Gastroesophageal sphincter (tissue), 4 donors: Measurements from ENCODE around the gene NELL1. TPM values are rescaled to one million over a fixed set of nuclear protein-coding genes. Genes with fewer than 3 reads are reported as not detected.

ENCODE experiments used
- ATAC-seq: fragments of 150-250 bp; one replicate; pipeline ENCODE4 v1.9.1; 2016; ENCODE audit warnings: mild to moderate bottlenecking, moderate library complexity
- H3K27ac ChIP-seq, 4 donors: fragments of 200-600 bp; sonication (generic) in 3 of 4; 1 replicate in 3 of 4; 2 replicates in 1 of 4; pipeline ENCODE4 v1.5.1; 2016 to 2019
- H3K27me3 ChIP-seq: fragments of 200-600 bp; sonication (generic); one replicate; pipeline ENCODE4 v1.5.1; 2019
- H3K36me3 ChIP-seq, 2 donors: fragments of 200-600 bp; sonication (generic); one replicate each; pipeline ENCODE4 v1.5.1; 2019; ENCODE audit warnings: control low read depth in 1 of 2
- H3K4me1 ChIP-seq, 3 donors: fragments of 200-600 bp; sonication (generic); 1 replicate in 2 of 3; 2 replicates in 1 of 3; pipeline ENCODE4 v1.5.1; 2016 to 2019; ENCODE audit warnings: control low read depth in 2 of 3
- H3K4me3 ChIP-seq, 2 donors: fragments of 200-600 bp; sonication (generic); one replicate each; pipeline ENCODE4 v1.5.1; 2019; ENCODE audit warnings: mild to moderate bottlenecking in 1 of 2, moderate library complexity in 1 of 2
- H3K9me3 ChIP-seq, 3 donors: fragments of 200-600 bp; sonication (generic); one replicate each; pipeline ENCODE4 v1.5.1; 2017 to 2019; ENCODE audit warnings: control low read depth in 2 of 3
- EP300 ChIP-seq: sonication (generic); formaldehyde crosslinking; IDR thresholded peaks from one replicate; pipeline ENCODE4 v1.6.1; 2017; ENCODE audit warnings: antibody characterized with exemption, mild to moderate bottlenecking
- POLR2A ChIP-seq, 2 donors: fragments of 450-650 bp; IDR thresholded peaks; one replicate each; pipeline ENCODE4 v1.6.1; 2017; ENCODE audit warnings: antibody characterized with exemption in 2 of 2, mild to moderate bottlenecking in 2 of 2, moderate library complexity in 1 of 2
- POLR2AphosphoS5 ChIP-seq: sonication (generic); formaldehyde crosslinking; IDR thresholded peaks from one replicate; pipeline ENCODE4 v1.6.1; 2017; ENCODE audit warnings: antibody characterized with exemption
- WGBS, 2 donors: methylation state at CpG; one replicate each; pipeline ENCODE4 v1.1.5; 2018; ENCODE audit warnings: low coverage in 1 of 2; 5-methylcytosine and 5-hydroxymethylcytosine counted together
- total RNA-seq, 4 donors: library from RNA; depleted of rRNA; stranded (reverse); fragments of >200 nt; gene quantifications; one replicate each; pipeline ENCODE4 v1.1.0, GENCODE V29; 2016
- TF ChIP-seq, protein P1 (sequence below), 4 experiments: fragments of 200-600 bp in 2 of 4; fragments of 450-650 bp in 2 of 4; sonication (generic) in 1 of 4; IDR thresholded peaks; one replicate each; pipeline ENCODE4 v1.5.1; 2017 to 2019; ENCODE audit warnings: antibody characterized with exemption in 4 of 4, mild to moderate bottlenecking in 2 of 4, moderate library complexity in 2 of 4

NELL1 gene
- total RNA-seq, 4 donors from 2014 or later, result 0.27 to 3.0 (median 1.5) TPM

DNA sequence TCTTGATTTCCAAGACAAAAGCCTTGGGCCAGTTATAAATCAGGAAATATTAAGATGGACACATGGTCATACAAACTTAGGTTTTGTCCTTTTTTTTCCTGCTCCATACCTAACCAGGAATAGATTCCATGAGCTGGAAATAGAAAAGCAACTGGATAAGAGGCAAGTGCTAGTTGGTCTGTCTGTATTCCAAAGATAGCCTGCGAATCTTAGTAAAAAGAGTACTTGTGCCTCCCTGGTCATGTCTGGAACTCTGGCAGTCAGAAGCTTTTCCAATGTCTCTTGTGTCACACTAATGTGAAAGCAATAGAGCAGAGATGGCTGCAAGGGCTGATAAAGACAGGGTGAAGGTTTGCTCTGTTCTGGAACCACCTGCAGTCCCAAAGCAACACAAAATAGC, 933.3 kb downstream of the NELL1 start:
- TF ChIP-seq POLR2A (IDR thresholded peaks at IDR 0.05) (no peak), POLR2AphosphoS5 (no peak), EP300 (no peak)
- TF ChIP-seq, protein P1, sequence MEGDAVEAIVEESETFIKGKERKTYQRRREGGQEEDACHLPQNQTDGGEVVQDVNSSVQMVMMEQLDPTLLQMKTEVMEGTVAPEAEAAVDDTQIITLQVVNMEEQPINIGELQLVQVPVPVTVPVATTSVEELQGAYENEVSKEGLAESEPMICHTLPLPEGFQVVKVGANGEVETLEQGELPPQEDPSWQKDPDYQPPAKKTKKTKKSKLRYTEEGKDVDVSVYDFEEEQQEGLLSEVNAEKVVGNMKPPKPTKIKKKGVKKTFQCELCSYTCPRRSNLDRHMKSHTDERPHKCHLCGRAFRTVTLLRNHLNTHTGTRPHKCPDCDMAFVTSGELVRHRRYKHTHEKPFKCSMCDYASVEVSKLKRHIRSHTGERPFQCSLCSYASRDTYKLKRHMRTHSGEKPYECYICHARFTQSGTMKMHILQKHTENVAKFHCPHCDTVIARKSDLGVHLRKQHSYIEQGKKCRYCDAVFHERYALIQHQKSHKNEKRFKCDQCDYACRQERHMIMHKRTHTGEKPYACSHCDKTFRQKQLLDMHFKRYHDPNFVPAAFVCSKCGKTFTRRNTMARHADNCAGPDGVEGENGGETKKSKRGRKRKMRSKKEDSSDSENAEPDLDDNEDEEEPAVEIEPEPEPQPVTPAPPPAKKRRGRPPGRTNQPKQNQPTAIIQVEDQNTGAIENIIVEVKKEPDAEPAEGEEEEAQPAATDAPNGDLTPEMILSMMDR (IDR thresholded peaks at IDR 0.05), result no peak
- Histone ChIP-seq H3K27ac (no peak overlapping the region), H3K9me3 (no peaks in the 10 kb centered on the region), H3K4me1 (peaks cover 0 to 7% (median 0%) of the 10 kb centered on the region in 3 donors), H3K4me3 (no peak overlapping the region), H3K27me3 (no peaks in the 10 kb centered on the region), H3K36me3 (no peaks in the 10 kb centered on the region)
- no peak for ATAC-seq
- WGBS, 2 donors, result 38 to 60% methylated on average over 1 of the region's 1 CpG

DNA sequence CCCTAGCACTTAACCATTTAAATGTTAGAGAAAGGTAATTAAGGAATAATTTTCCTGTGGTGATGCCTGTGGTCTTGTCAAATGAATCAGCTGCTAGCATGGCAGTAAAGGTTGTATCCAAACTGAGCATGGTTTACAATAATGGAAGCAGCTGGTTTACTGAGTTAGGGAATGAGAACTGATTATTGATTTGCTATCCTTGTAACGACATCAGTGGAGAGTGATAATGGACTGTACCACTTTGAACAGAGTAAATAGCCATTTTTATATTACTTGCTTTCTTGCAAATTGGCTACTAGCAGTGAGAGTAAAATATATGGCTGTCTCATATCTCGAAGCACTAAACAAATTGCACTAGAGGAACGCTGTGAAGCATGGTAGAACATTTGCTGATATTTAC, 934.5 kb downstream of the NELL1 start:
- Histone ChIP-seq H3K27ac (no peak overlapping the region), H3K4me1 (peaks cover 0 to 7% (median 0%) of the 10 kb centered on the region in 3 donors), H3K4me3 (no peak overlapping the region), H3K9me3 (no peaks in the 10 kb centered on the region), H3K36me3 (no peaks in the 10 kb centered on the region), H3K27me3 (no peaks in the 10 kb centered on the region)
- TF ChIP-seq EP300, result no peak
- TF ChIP-seq POLR2A (IDR thresholded peaks at IDR 0.05), result no peak
- TF ChIP-seq, protein P1 (IDR thresholded peaks at IDR 0.05), result no peak
- TF ChIP-seq POLR2AphosphoS5, result no peak
- 48 to 55% methylated on average over 3 of the region's 3 CpGs for WGBS, 2 donors
- ATAC-seq, result no peak

DNA sequence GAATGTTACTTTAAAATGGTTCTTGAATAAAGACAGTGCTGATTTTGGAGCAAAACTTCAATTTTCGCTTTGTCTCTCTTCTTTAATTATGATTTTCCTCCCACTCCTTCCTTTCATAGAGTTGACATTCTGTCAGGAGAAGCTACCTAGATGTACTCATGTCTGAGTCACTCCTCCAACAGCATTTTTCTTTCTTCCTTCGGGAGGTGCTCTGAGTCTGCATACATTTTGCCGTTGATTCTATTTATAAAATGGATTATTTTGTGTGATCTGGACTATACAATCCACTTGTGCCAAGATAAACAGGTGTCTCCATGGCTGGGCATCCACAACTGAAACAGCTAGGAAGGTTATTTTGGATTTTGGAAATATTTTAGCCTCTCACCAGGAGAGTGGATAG, 935.2 kb downstream of the NELL1 start:
- H3K4me3 ChIP-seq, result no peak overlapping the region
- 31 to 46% methylated on average over 3 of the region's 3 CpGs for WGBS, 2 donors
- no peak for ATAC-seq
- no peak overlapping the region for H3K27ac ChIP-seq
- no peaks in the 10 kb centered on the region for H3K9me3 ChIP-seq
- TF ChIP-seq, protein P1 (IDR thresholded peaks at IDR 0.05), result no peak
- TF ChIP-seq EP300, result no peak
- no peak for TF ChIP-seq POLR2A (IDR thresholded peaks at IDR 0.05)
- no peak for TF ChIP-seq POLR2AphosphoS5
- H3K27me3 ChIP-seq, result no peaks in the 10 kb centered on the region
- H3K4me1 ChIP-seq, result peaks cover 0 to 7% (median 0%) of the 10 kb centered on the region in 3 donors
- H3K36me3 ChIP-seq, result no peaks in the 10 kb centered on the region

DNA sequence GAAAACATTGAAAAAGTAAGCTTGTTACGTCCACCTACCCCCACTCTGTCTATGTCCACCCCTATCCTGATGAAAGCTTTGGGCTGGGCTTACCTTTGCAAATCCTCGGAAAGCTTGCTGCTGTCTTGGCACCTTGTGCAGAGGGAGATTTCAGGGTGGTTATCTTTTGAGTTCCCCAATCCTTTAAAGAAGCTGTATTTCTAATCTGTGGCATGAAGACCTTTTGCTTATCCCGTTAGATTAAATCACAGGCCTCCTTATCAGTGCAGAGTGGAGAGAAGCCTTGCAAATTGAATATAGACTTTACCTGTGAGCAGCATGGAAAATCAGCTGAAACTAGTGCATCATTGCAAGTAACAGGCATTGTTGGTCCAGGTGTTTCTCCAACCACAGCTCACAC, 942.9 kb downstream of the NELL1 start:
- WGBS, 2 donors, result 70 to 71% methylated on average over 2 to 3 of the region's 3 CpGs
- ATAC-seq, result no peak
- H3K9me3 ChIP-seq, result no peaks in the 10 kb centered on the region

DNA sequence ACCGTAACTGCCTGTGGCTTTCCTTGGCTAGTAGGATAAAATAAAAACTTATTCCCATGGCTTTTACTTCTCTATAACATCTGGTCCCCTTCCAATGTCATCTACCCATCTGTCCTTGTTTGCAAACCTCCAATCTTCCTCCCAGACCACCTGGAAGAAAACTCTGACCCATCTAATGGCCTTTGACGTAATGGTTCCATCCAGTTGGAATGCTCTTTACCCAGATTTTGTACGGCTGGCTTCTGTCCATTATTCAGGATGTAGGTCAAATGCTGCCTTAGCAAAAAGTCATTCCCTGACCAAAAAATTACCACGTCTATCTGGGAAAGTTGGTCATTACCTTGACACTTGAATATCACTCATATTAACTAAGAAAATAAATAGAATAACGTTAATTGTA, 945.6 kb downstream of the NELL1 start:
- Histone ChIP-seq H3K36me3 (no peaks in the 10 kb centered on the region), H3K9me3 (no peaks in the 10 kb centered on the region), H3K4me3 (no peak overlapping the region), H3K4me1 (no peaks in the 10 kb centered on the region), H3K27me3 (no peaks in the 10 kb centered on the region), H3K27ac (no peak overlapping the region)
- WGBS, 2 donors, result 60 to 61% methylated on average over 5 of the region's 5 CpGs
- TF ChIP-seq, protein P1 (IDR thresholded peaks at IDR 0.05), result no peak
- TF ChIP-seq EP300 (no peak), POLR2AphosphoS5 (no peak), POLR2A (IDR thresholded peaks at IDR 0.05) (no peak)
- ATAC-seq, result no peak

More for the DNA sequence above, 942.9 kb downstream of the NELL1 start:
- H3K27me3 ChIP-seq, result no peaks in the 10 kb centered on the region
- no peak overlapping the region for H3K27ac ChIP-seq
- H3K4me3 ChIP-seq, result no peak overlapping the region
- no peaks in the 10 kb centered on the region for H3K4me1 ChIP-seq
- TF ChIP-seq POLR2A (IDR thresholded peaks at IDR 0.05) (no peak), EP300 (no peak), POLR2AphosphoS5 (no peak)
- TF ChIP-seq, protein P1 (IDR thresholded peaks at IDR 0.05), result no peak
- no peaks in the 10 kb centered on the region for H3K36me3 ChIP-seq
